DOHH2 (cell line): Measurements from ENCODE around the gene GGTLC2.

Source experiments
- H3F3A ChIP-seq: fragments of 200-600 bp; sonication (generic), shearing (Covaris generic); 2 replicates; pipeline ENCODE4 v1.6.0; 2016; ENCODE audit warnings: antibody characterized with exemption, mild to moderate bottlenecking; ENCODE audit not compliant: control insufficient read depth, insufficient read depth
- H3K27ac ChIP-seq: fragments of 200-600 bp; sonication (generic); 2 replicates; pipeline ENCODE4 v1.5.1; 2014; ENCODE audit warnings: low read depth, mild to moderate bottlenecking, low read length, moderate library complexity
- H3K27me3 ChIP-seq: fragments of 200-600 bp; sonication (generic); 2 replicates; pipeline ENCODE4 v1.6.1; 2014; ENCODE audit warnings: mild to moderate bottlenecking, low read length, mixed read lengths; ENCODE audit not compliant: control insufficient read depth
- H3K36me3 ChIP-seq: fragments of 200-600 bp; sonication (generic); 2 replicates; pipeline ENCODE4 v1.6.1; 2014; ENCODE audit warnings: mild to moderate bottlenecking, low read length, moderate library complexity, mixed read lengths; ENCODE audit not compliant: control insufficient read depth
- H3K4me1 ChIP-seq: fragments of 200-600 bp; sonication (generic); 2 replicates; pipeline ENCODE4 v1.6.1; 2014; ENCODE audit warnings: mild to moderate bottlenecking, low read length, mixed read lengths; ENCODE audit not compliant: control insufficient read depth
- H3K4me2 ChIP-seq: fragments of 200-600 bp; sonication (generic); 2 replicates; pipeline ENCODE4 v1.6.0; 2014; ENCODE audit warnings: mild to moderate bottlenecking, low read length, moderate library complexity
- H3K4me3 ChIP-seq: fragments of 200-600 bp; sonication (generic); 2 replicates; pipeline ENCODE4 v1.5.1; 2014; ENCODE audit warnings: mild to moderate bottlenecking, low read length, mixed read lengths
- H3K79me2 ChIP-seq: fragments of 200-600 bp; sonication (generic); 2 replicates; pipeline ENCODE4 v1.6.1; 2014; ENCODE audit warnings: mild to moderate bottlenecking, low read length, mixed read lengths; ENCODE audit not compliant: control insufficient read depth
- H3K9me2 ChIP-seq: fragments of 200-600 bp; sonication (generic); replicated peaks from 2 replicates; pipeline ENCODE4 v1.6.1; 2014; ENCODE audit warnings: mild to moderate bottlenecking, low read length, mixed read lengths; ENCODE audit not compliant: control insufficient read depth
- H3K9me3 ChIP-seq: fragments of 200-600 bp; sonication (generic); 2 replicates; pipeline ENCODE4 v1.6.1; 2014; ENCODE audit warnings: antibody characterized with exemption, low read length, mixed read lengths; ENCODE audit not compliant: control insufficient read depth, insufficient read depth
- H4K20me1 ChIP-seq: fragments of 200-600 bp; sonication (generic); 2 replicates; pipeline ENCODE4 v1.6.0; 2014; ENCODE audit warnings: low read depth, mild to moderate bottlenecking, antibody characterized with exemption, low read length, moderate library complexity; ENCODE audit not compliant: control insufficient read depth, insufficient read depth
- CTCF ChIP-seq: fragments of 200-600 bp; sonication (generic); IDR thresholded peaks from one replicate; pipeline ENCODE4 v1.5.1; 2014; ENCODE audit warnings: antibody characterized with exemption, mild to moderate bottlenecking, low read depth, low read length; ENCODE audit not compliant: poor library complexity, severe bottlenecking
- EZH2phosphoT487 ChIP-seq: fragments of 200-600 bp; sonication (generic); IDR thresholded peaks from 2 replicates; pipeline ENCODE4 v1.6.1; 2017; ENCODE audit warnings: borderline replicate concordance, mild to moderate bottlenecking, antibody characterized with exemption, low read length, moderate library complexity, mixed read lengths

Gene GGTLC2

GRCh38 chr22:22667966-22668880, 23.8 kb downstream of the GGTLC2 start:
- Histone ChIP-seq H3K9me3 (no peaks in the 10 kb centered on the region), H3K4me2 (peak overlapping the region; percentile 73), H3K4me3 (peak overlapping the region; percentile 46)

GRCh38 chr22:22669093-22669492, 24.7 kb downstream of the GGTLC2 start:
- Histone ChIP-seq H3K27ac (no peak overlapping the region), H4K20me1 (no peaks in the 10 kb centered on the region), H3K27me3 (no peaks in the 10 kb centered on the region), H3K4me1 (peaks cover 73% of the 10 kb centered on the region), H3K9me2 (no peaks in the 10 kb centered on the region), H3K79me2 (no peaks in the 10 kb centered on the region), H3K4me3 (no peak overlapping the region), H3K9me3 (no peaks in the 10 kb centered on the region), H3K4me2 (peak overlapping the region; percentile 73), H3F3A (peaks cover 5% of the 10 kb centered on the region; the same call in 1 of the 2 replicates), H3K36me3 (no peaks in the 10 kb centered on the region)
- no peak for TF ChIP-seq EZH2phosphoT487
- TF ChIP-seq CTCF: no peak

More at GRCh38 chr22:22667966-22668880, 23.8 kb downstream of the GGTLC2 start:
- H3K27ac ChIP-seq: peak overlapping the region; percentile 63
- H3K4me1 ChIP-seq: peaks cover 76% of the 10 kb centered on the region
- peaks cover 5% of the 10 kb centered on the region; the same call in 1 of the 2 replicates for H3F3A ChIP-seq
- H3K9me2 ChIP-seq: no peaks in the 10 kb centered on the region
- no peaks in the 10 kb centered on the region for H3K79me2 ChIP-seq
- H3K27me3 ChIP-seq: no peaks in the 10 kb centered on the region
- TF ChIP-seq EZH2phosphoT487 (no peak), CTCF (no peak)
- H4K20me1 ChIP-seq: no peaks in the 10 kb centered on the region
- no peaks in the 10 kb centered on the region for H3K36me3 ChIP-seq

GRCh38 chr22:22670076-22670795, 25.8 kb downstream of the GGTLC2 start:
- Histone ChIP-seq H3K27me3 (no peaks in the 10 kb centered on the region), H4K20me1 (no peaks in the 10 kb centered on the region), H3K4me1 (peaks cover 73% of the 10 kb centered on the region), H3K4me3 (peak overlapping the region; percentile 26), H3K79me2 (no peaks in the 10 kb centered on the region), H3K9me2 (no peaks in the 10 kb centered on the region), H3F3A (peaks cover 5% of the 10 kb centered on the region; the same call in 1 of the 2 replicates), H3K9me3 (no peaks in the 10 kb centered on the region), H3K27ac (peak overlapping the region; percentile 19), H3K36me3 (no peaks in the 10 kb centered on the region), H3K4me2 (peak overlapping the region; percentile 60)
- no peak for TF ChIP-seq CTCF
- no peak for TF ChIP-seq EZH2phosphoT487
